Muscle of leg (tissue), 11 donors: ENCODE data around the gene TMEM187. TPM values are rescaled to one million over a fixed set of nuclear protein-coding genes. Genes with fewer than 3 reads are reported as not detected.
"Not testable (repeated sequence)": the region's sequence is repeated elsewhere in the genome, so short reads cannot be mapped to it uniquely, and the experiment has no call there.

Experiments used
- DNase-seq: peaks from one replicate; pipeline ENCODE4 v3.0.0; 2013
- H3K27ac ChIP-seq: one replicate; pipeline ENCODE4 v1.5.1; 2013; ENCODE audit warnings: mild to moderate bottlenecking, low read length, control low read depth
- H3K27me3 ChIP-seq: one replicate; pipeline ENCODE4 v1.6.1; 2013; ENCODE audit warnings: low read length; ENCODE audit not compliant: control insufficient read depth, insufficient read depth
- H3K36me3 ChIP-seq: one replicate; pipeline ENCODE4 v1.6.1; 2013; ENCODE audit warnings: low read length; ENCODE audit not compliant: control insufficient read depth, insufficient read depth
- H3K4me1 ChIP-seq: one replicate; pipeline ENCODE4 v1.6.1; 2013; ENCODE audit warnings: low read length; ENCODE audit not compliant: control insufficient read depth, insufficient read depth
- H3K4me3 ChIP-seq: one replicate; pipeline ENCODE4 v1.5.1; 2013; ENCODE audit warnings: low read length, control low read depth
- H3K9me3 ChIP-seq: replicated peaks from 2 replicates; pipeline ENCODE4 v1.6.1; 2013; ENCODE audit warnings: low read depth, low read length; ENCODE audit not compliant: control insufficient read depth
- WGBS: methylation state at CpG from one replicate; pipeline ENCODE4 v1.1.5; 2013; ENCODE audit warnings: missing lambda C conversion rate; ENCODE audit not compliant: insufficient coverage; 5-methylcytosine and 5-hydroxymethylcytosine counted together
- polyA plus RNA-seq, 8 donors: library from polyadenylated mRNA; unstranded; fragments of 120-200 nt; gene quantifications; one replicate each; pipeline versions ENCODE4 v1.2.1 to v1.2.3, GENCODE V29; 2013; ENCODE audit warnings: inconsistent platforms in 1 of 8, low replicate concordance in 1 of 8; ENCODE audit not compliant: insufficient read length in 8 of 8, insufficient read depth in 1 of 8
- total RNA-seq: library from RNA; stranded (reverse); fragments of 120-200 nt; gene quantifications from one replicate; pipeline ENCODE4 v1.2.4, GENCODE V29; 2013

Gene TMEM187
- total and polyA plus RNA-seq, 9 donors, result 3.3 to 6.8 (median 5.3) TPM

DNA sequence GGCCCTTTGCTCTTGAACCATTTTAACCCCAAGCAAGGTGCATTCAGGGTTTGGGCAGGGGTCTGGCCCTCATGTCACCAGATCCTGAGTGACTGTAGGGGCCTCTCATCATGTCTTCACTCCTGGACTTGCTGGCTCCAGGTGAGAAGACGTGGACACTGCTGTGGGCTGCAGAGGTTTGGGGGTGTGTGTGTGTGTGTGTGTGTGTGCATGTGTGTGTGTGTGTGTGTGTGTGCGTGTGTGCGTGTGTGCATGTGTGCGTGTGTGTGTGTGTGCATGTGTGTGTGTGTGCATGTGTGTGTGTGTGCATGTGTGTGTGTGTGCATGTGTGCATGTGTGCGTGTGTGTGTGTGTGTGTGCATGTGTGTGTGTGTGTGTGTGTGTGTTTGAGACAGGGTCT lies 21.8 kb downstream of the TMEM187 start:
- not testable (repeated sequence) for DNase-seq, H3K27ac ChIP-seq, H3K4me1 ChIP-seq, H3K9me3 ChIP-seq, H3K4me3 ChIP-seq, H3K36me3 ChIP-seq
- WGBS, result no CpG with 5 or more reads among the region's 5 CpGs
- H3K27me3 ChIP-seq, result peaks cover 51% of the 10 kb centered on the region

- WGBS, result 100% methylated on average over 2 of the region's 8 CpGs
- H3K27me3 ChIP-seq, result peaks cover 49% of the 10 kb centered on the region
Observed at GRCh38 chrX:153995504-153995903, 22.9 kb downstream of the TMEM187 start.

DNA sequence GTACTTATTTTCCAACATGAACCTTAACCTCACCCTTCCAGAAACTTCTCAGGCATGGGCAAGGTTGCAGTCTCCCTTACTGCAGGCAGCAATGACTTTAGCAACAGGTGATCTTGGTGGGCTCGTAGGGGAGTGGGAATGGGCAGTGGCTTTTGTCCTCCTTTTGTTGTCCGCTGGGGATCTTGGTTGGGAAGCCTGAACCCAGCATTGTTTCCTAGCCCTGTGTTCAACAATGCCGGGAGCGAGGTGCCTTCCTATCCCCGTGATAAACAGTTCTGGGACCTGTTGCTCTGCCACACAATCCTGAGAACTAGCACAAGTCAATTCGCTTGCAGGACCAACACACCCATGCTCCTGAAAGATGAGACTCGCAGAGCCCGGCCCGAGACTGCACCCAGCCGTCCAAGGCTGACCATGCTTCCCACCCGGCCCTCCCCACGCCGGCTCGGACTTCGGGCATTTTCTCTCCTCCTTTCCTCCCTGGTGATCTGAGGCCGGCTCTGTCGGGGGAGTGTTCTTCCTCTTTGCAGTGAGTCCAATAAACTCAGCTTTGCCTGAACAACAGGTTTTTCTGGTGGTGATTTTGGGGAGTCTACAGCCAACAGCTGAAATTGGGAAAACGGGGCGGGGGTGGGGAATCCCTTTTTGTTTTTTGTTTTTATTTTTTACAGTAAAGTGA lies 26.9 kb downstream of the TMEM187 start:
- peaks cover 55% of the 10 kb centered on the region for H3K27me3 ChIP-seq
- 71% methylated on average over 11 of the region's 19 CpGs for WGBS
- H3K27ac ChIP-seq, result no peak overlapping the region
- no peak for DNase-seq
- H3K36me3 ChIP-seq, result no peaks in the 10 kb centered on the region
- no peaks in the 10 kb centered on the region for H3K9me3 ChIP-seq
- H3K4me1 ChIP-seq, result peaks cover 3% of the 10 kb centered on the region
- H3K4me3 ChIP-seq, result no peak overlapping the region

More at GRCh38 chrX:153995504-153995903, 22.9 kb downstream of the TMEM187 start:
- Histone ChIP-seq H3K27ac (no peak overlapping the region), H3K4me3 (no peak overlapping the region), H3K36me3 (no peaks in the 10 kb centered on the region), H3K4me1 (peaks cover 3% of the 10 kb centered on the region), H3K9me3 (no peaks in the 10 kb centered on the region)
- DNase-seq, result no peak

DNA sequence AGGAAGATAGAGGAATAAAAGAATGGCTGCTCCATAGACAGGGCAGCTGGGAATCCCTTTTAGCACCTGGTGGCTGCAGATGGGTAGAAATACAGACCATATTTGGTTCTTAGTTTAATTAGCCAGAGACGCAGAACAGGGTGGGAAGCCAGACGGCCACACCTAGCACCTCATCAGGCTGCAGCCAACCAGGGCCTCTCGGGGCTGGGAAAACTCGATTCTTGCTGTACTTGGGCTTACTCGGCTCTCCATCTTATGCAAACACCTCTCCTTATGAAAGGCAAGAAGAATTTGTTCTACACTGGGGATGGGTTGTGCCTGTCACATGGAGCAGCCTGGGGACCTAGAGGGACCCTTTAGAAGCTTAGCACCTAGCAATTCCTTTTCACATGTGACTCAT lies 27.5 kb downstream of the TMEM187 start:
- WGBS, result 51% methylated on average over 3 of the region's 5 CpGs
- Histone ChIP-seq H3K9me3 (no peaks in the 10 kb centered on the region), H3K36me3 (no peaks in the 10 kb centered on the region), H3K4me3 (no peak overlapping the region), H3K4me1 (peaks cover 3% of the 10 kb centered on the region), H3K27ac (no peak overlapping the region), H3K27me3 (peaks cover 52% of the 10 kb centered on the region)
- no peak for DNase-seq

GRCh38 chrX:154002215-154002719 lies 29.7 kb downstream of the TMEM187 start:
- H3K4me3 ChIP-seq, result no peak overlapping the region
- no peak overlapping the region for H3K27ac ChIP-seq
- H3K36me3 ChIP-seq, result peaks cover 3% of the 10 kb centered on the region
- H3K27me3 ChIP-seq, result peaks cover 60% of the 10 kb centered on the region
- DNase-seq, result peak; percentile 43
- peaks cover 3% of the 10 kb centered on the region for H3K4me1 ChIP-seq
- WGBS, result 82% methylated on average over 15 of the region's 17 CpGs
- no peaks in the 10 kb centered on the region for H3K9me3 ChIP-seq

- 56% methylated on average over 10 of the region's 11 CpGs for WGBS
- Histone ChIP-seq H3K27me3 (peaks cover 59% of the 10 kb centered on the region), H3K27ac (no peak overlapping the region), H3K36me3 (peaks cover 3% of the 10 kb centered on the region), H3K9me3 (no peaks in the 10 kb centered on the region), H3K4me3 (no peak overlapping the region), H3K4me1 (peaks cover 2% of the 10 kb centered on the region)
- no peak for DNase-seq
Observed at GRCh38 chrX:154004315-154004714, 31.8 kb downstream of the TMEM187 start.

GRCh38 chrX:154006947-154007346 lies 34.4 kb downstream of the TMEM187 start:
- Histone ChIP-seq H3K4me3 (no peak overlapping the region), H3K36me3 (peaks cover 15% of the 10 kb centered on the region), H3K4me1 (no peaks in the 10 kb centered on the region), H3K9me3 (no peaks in the 10 kb centered on the region), H3K27ac (no peak overlapping the region), H3K27me3 (peaks cover 57% of the 10 kb centered on the region)
- WGBS, result 90% methylated on average over 20 of the region's 20 CpGs
- no peak for DNase-seq

DNA sequence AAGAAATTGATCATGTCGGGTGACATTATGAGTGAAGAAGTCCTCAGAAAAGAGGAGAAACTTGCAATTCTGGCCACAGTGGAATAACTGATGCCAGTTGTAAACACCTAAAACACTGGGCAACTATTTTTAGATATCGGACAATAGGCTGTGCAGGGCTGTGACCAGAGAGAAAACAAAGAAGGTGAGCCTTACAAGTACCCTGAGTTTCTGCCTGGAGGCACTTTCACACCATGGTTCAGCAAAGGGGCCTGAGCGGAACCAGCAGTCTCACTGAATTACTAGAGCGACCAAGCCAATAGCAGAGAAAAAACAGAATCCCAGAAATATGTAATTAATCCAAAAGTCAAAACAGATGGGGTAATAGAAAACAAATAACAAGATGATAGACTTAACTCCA lies 36.0 kb downstream of the TMEM187 start:
- peaks cover 62% of the 10 kb centered on the region for H3K27me3 ChIP-seq
- no peak overlapping the region for H3K27ac ChIP-seq
- H3K4me1 ChIP-seq, result peaks cover 4% of the 10 kb centered on the region

DNA sequence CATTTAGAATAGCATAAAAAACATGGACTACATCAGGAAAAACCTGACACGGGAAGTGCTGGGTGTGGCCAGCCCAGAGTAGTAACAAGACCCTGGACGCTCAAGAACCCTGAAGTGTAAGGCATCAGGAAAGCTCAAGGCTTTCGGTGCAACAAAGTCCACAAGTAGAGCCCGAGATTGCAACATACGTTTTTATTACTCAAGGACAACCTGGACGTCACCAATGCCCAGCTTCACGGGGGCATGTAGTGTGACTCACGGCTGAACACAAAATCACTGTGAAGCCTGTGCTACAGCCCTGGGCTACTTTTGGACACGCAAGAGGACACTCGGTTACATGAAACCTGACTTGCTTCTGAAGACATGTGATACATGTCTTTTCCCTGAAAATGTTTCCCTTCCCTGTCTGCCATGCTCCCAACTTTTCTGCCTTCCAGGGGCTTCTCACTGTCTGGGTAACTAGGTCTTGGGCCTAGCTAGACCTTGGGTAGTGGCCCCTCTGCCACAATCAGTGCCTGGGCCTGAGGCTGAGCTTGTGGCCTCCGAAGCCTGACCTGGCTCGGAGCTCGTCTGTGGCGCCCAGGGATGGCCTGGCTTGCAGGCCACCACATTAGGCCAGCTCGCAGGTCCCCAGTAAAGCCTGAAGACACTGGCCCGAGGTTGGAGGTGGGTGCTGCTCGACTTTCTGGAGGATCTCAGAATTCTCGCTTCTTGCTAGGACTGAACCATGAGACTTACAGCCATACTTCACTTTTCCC lies 38.0 kb downstream of the TMEM187 start:
- Histone ChIP-seq H3K4me1 (peaks cover 8% of the 10 kb centered on the region), H3K36me3 (peaks cover 24% of the 10 kb centered on the region), H3K9me3 (no peaks in the 10 kb centered on the region), H3K4me3 (no peak overlapping the region), H3K27me3 (peaks cover 66% of the 10 kb centered on the region), H3K27ac (no peak overlapping the region)
- DNase-seq, result no peak
- 85% methylated on average over 18 of the region's 18 CpGs for WGBS

More for the DNA sequence above, 36.0 kb downstream of the TMEM187 start:
- H3K36me3 ChIP-seq, result peaks cover 16% of the 10 kb centered on the region
- no peak overlapping the region for H3K4me3 ChIP-seq
- WGBS, result 73% methylated on average over 2 of the region's 4 CpGs
- DNase-seq, result no peak
- H3K9me3 ChIP-seq, result no peaks in the 10 kb centered on the region
